Gastroesophageal sphincter (tissue), 4 donors: ENCODE results near the gene RAB3C. TPM values are rescaled to one million over a fixed set of nuclear protein-coding genes. Genes with fewer than 3 reads are reported as not detected.

ENCODE experiments used
- ATAC-seq: fragments of 150-250 bp; one replicate; pipeline ENCODE4 v1.9.1; 2016; ENCODE audit warnings: mild to moderate bottlenecking, moderate library complexity
- H3K27ac ChIP-seq, 4 donors: fragments of 200-600 bp; sonication (generic) in 3 of 4; 1 replicate in 3 of 4; 2 replicates in 1 of 4; pipeline ENCODE4 v1.5.1; 2016 to 2019
- H3K27me3 ChIP-seq: fragments of 200-600 bp; sonication (generic); one replicate; pipeline ENCODE4 v1.5.1; 2019
- H3K36me3 ChIP-seq, 2 donors: fragments of 200-600 bp; sonication (generic); one replicate each; pipeline ENCODE4 v1.5.1; 2019; ENCODE audit warnings: control low read depth in 1 of 2
- H3K4me1 ChIP-seq, 3 donors: fragments of 200-600 bp; sonication (generic); 1 replicate in 2 of 3; 2 replicates in 1 of 3; pipeline ENCODE4 v1.5.1; 2016 to 2019; ENCODE audit warnings: control low read depth in 2 of 3
- H3K4me3 ChIP-seq, 2 donors: fragments of 200-600 bp; sonication (generic); one replicate each; pipeline ENCODE4 v1.5.1; 2019; ENCODE audit warnings: mild to moderate bottlenecking in 1 of 2, moderate library complexity in 1 of 2
- H3K9me3 ChIP-seq, 3 donors: fragments of 200-600 bp; sonication (generic); one replicate each; pipeline ENCODE4 v1.5.1; 2017 to 2019; ENCODE audit warnings: control low read depth in 2 of 3
- CTCF ChIP-seq, 4 experiments: fragments of 200-600 bp in 2 of 4; fragments of 450-650 bp in 2 of 4; sonication (generic) in 1 of 4; IDR thresholded peaks; one replicate each; pipeline ENCODE4 v1.5.1; 2017 to 2019; ENCODE audit warnings: antibody characterized with exemption in 4 of 4, mild to moderate bottlenecking in 2 of 4, moderate library complexity in 2 of 4
- EP300 ChIP-seq: sonication (generic); formaldehyde crosslinking; IDR thresholded peaks from one replicate; pipeline ENCODE4 v1.6.1; 2017; ENCODE audit warnings: antibody characterized with exemption, mild to moderate bottlenecking
- POLR2A ChIP-seq, 2 donors: fragments of 450-650 bp; IDR thresholded peaks; one replicate each; pipeline ENCODE4 v1.6.1; 2017; ENCODE audit warnings: antibody characterized with exemption in 2 of 2, mild to moderate bottlenecking in 2 of 2, moderate library complexity in 1 of 2
- POLR2AphosphoS5 ChIP-seq: sonication (generic); formaldehyde crosslinking; IDR thresholded peaks from one replicate; pipeline ENCODE4 v1.6.1; 2017; ENCODE audit warnings: antibody characterized with exemption
- WGBS, 2 donors: methylation state at CpG; one replicate each; pipeline ENCODE4 v1.1.5; 2018; ENCODE audit warnings: low coverage in 1 of 2; 5-methylcytosine and 5-hydroxymethylcytosine counted together
- total RNA-seq, 4 donors: library from RNA; depleted of rRNA; stranded (reverse); fragments of >200 nt; gene quantifications; one replicate each; pipeline ENCODE4 v1.1.0, GENCODE V29; 2016

The RAB3C gene
- total RNA-seq, 4 donors from 2014 or later: 0.16 to 3.5 (median 2.1) TPM

DNA sequence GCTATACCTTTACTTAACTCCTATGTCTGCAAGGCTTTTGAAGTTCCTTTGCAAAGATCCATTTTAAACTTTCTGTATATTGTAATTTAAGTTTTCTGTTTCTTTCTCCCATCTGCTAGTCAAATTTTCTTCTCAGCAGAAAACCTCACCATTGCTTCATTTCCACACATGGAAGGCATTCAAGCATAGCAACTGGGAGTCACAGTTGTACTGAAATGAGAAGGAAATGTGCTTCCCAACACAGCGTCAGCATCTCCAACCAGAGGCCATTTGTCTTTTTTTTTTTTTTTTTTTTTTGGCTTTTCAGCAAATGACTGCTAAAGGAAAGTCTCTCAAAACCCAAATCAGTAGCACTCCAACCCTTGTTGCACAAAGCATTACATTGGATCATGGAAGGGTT is 92.5 kb downstream of the RAB3C start:
- Histone ChIP-seq H3K4me3 (no peak overlapping the region), H3K27ac (no peak overlapping the region), H3K4me1 (no peaks in the 10 kb centered on the region), H3K36me3 (no peaks in the 10 kb centered on the region), H3K9me3 (no peaks in the 10 kb centered on the region), H3K27me3 (no peaks in the 10 kb centered on the region)
- no peak for ATAC-seq
- TF ChIP-seq EP300 (no peak), POLR2A (IDR thresholded peaks at IDR 0.05) (no peak), POLR2AphosphoS5 (no peak)
- 50% methylated on average over 1 of the region's 1 CpG for WGBS, 2 donors

- ATAC-seq: no peak
- Histone ChIP-seq H3K4me1 (no peaks in the 10 kb centered on the region), H3K27ac (no peak overlapping the region), H3K4me3 (no peak overlapping the region), H3K9me3 (no peaks in the 10 kb centered on the region), H3K27me3 (no peaks in the 10 kb centered on the region), H3K36me3 (no peaks in the 10 kb centered on the region)
- no peak for TF ChIP-seq EP300
- WGBS, 2 donors: 97 to 100% methylated on average over 1 to 2 of the region's 2 CpGs
These were observed 94.8 kb downstream of the RAB3C start for GRCh38 chr5:58677650-58678049.

- H3K27ac ChIP-seq: no peak overlapping the region
- H3K9me3 ChIP-seq: no peaks in the 10 kb centered on the region
- WGBS, 2 donors: 75 to 83% methylated on average over 2 of the region's 2 CpGs
- TF ChIP-seq POLR2A (IDR thresholded peaks at IDR 0.05) (no peak), CTCF (IDR thresholded peaks at IDR 0.05) (no peak), POLR2AphosphoS5 (no peak), EP300 (no peak)
- H3K36me3 ChIP-seq: no peaks in the 10 kb centered on the region
- no peak overlapping the region for H3K4me3 ChIP-seq
- no peaks in the 10 kb centered on the region for H3K27me3 ChIP-seq
- H3K4me1 ChIP-seq: no peaks in the 10 kb centered on the region
- no peak for ATAC-seq
These were observed 97.6 kb downstream of the RAB3C start for GRCh38 chr5:58680503-58680902.

- H3K27me3 ChIP-seq: no peaks in the 10 kb centered on the region
- WGBS, 2 donors: 82 to 89% methylated on average over 4 to 5 of the region's 5 CpGs
- no peak for ATAC-seq
- no peaks in the 10 kb centered on the region for H3K4me1 ChIP-seq
- H3K27ac ChIP-seq: no peak overlapping the region
- H3K36me3 ChIP-seq: no peaks in the 10 kb centered on the region
- TF ChIP-seq EP300: no peak
- no peak for TF ChIP-seq CTCF (IDR thresholded peaks at IDR 0.05)
- no peak for TF ChIP-seq POLR2AphosphoS5
- no peak for TF ChIP-seq POLR2A (IDR thresholded peaks at IDR 0.05)
- H3K9me3 ChIP-seq: no peaks in the 10 kb centered on the region
- H3K4me3 ChIP-seq: no peak overlapping the region
These were observed 99.1 kb downstream of the RAB3C start for GRCh38 chr5:58681943-58682342.

DNA sequence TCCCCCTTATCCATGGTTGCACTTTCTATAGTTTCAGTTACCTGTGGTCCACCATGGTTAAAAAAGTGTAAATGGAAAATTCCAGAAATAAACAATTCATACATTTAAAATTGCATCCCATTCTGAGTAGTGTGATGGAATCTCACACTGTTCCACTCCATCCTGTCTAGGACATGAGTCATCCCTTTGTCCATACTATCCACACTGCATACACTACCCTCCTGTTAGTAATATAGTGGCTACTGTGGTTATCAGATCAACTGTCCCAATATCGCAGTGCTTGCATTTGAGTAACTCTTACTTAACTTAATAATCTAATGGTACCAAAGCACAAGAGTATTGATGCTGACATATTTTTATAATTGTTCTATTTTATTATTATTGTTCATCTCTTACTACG is 100.7 kb downstream of the RAB3C start:
- no peaks in the 10 kb centered on the region for H3K36me3 ChIP-seq
- no peak overlapping the region for H3K27ac ChIP-seq
- H3K4me1 ChIP-seq: no peaks in the 10 kb centered on the region
- WGBS, 2 donors: 94 to 95% methylated on average over 2 of the region's 2 CpGs
- ATAC-seq: no peak
- no peaks in the 10 kb centered on the region for H3K27me3 ChIP-seq
- no peak for TF ChIP-seq EP300
- TF ChIP-seq POLR2AphosphoS5: no peak
- no peak for TF ChIP-seq POLR2A (IDR thresholded peaks at IDR 0.05)
- no peak for TF ChIP-seq CTCF (IDR thresholded peaks at IDR 0.05)
- H3K9me3 ChIP-seq: no peaks in the 10 kb centered on the region
- no peak overlapping the region for H3K4me3 ChIP-seq

DNA sequence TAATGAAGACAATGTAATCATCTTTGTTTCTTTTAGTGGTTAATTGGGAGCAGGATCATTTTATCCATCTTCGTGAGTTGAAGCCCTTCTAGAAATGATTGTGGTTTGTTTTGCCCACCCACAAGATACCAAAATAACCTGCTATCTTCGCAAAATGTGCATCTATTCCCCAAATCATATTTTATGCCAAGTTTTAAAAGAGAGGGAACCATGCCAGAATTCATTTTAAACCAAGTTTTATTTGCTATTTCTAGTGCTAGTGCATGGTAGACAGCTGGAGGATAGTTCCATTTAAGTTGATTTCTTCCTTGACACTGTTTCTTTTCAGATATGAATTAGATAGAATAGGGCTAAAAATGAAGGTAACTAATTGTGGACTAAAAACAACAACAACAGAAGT is 104.2 kb downstream of the RAB3C start:
- Histone ChIP-seq H3K27me3 (no peaks in the 10 kb centered on the region), H3K4me1 (no peaks in the 10 kb centered on the region), H3K9me3 (no peaks in the 10 kb centered on the region), H3K36me3 (no peaks in the 10 kb centered on the region), H3K27ac (no peak overlapping the region), H3K4me3 (no peak overlapping the region)
- TF ChIP-seq CTCF (IDR thresholded peaks at IDR 0.05) (no peak), EP300 (no peak), POLR2AphosphoS5 (no peak), POLR2A (IDR thresholded peaks at IDR 0.05) (no peak)
- 61 to 64% methylated on average over 2 of the region's 2 CpGs for WGBS, 2 donors
- ATAC-seq: no peak
